HUES48 (cell line): Measurements from ENCODE around the gene PDE11A.

Source experiments
- H3K27ac ChIP-seq: one replicate; pipeline ENCODE4 v1.7.0; 2013; ENCODE audit warnings: low read depth, low read length, inconsistent platforms
- H3K27me3 ChIP-seq: 2 replicates; pipeline ENCODE4 v1.6.1; 2013; ENCODE audit warnings: mild to moderate bottlenecking, low read length; ENCODE audit not compliant: control insufficient read depth, insufficient read depth
- H3K36me3 ChIP-seq: 2 replicates; pipeline ENCODE4 v1.6.1; 2013; ENCODE audit warnings: low read length; ENCODE audit not compliant: control insufficient read depth, insufficient read depth
- H3K4me1 ChIP-seq: 2 replicates; pipeline ENCODE4 v1.6.1; 2013; ENCODE audit warnings: mild to moderate bottlenecking, low read length; ENCODE audit not compliant: control insufficient read depth, insufficient read depth
- H3K4me3 ChIP-seq: 2 replicates; pipeline ENCODE4 v1.5.1; 2013; ENCODE audit warnings: mild to moderate bottlenecking, low read depth, low read length
- H3K9ac ChIP-seq: 2 replicates; pipeline ENCODE4 v1.6.1; 2013; ENCODE audit warnings: mild to moderate bottlenecking, low read depth, low read length, moderate library complexity
- H3K9me3 ChIP-seq: 2 replicates; pipeline ENCODE4 v1.6.1; 2013; ENCODE audit warnings: low read length; ENCODE audit not compliant: control insufficient read depth, insufficient read depth

Gene PDE11A

GRCh38 chr2:177758591-177759371 lies 313.8 kb downstream of the PDE11A start:
- H3K36me3 ChIP-seq = no peaks in the 10 kb centered on the region
- no peak overlapping the region for H3K9ac ChIP-seq
- H3K9me3 ChIP-seq = no peaks in the 10 kb centered on the region
- peaks cover 9% of the 10 kb centered on the region; the same call in 1 of the 2 replicates for H3K27me3 ChIP-seq
- peaks cover 5% of the 10 kb centered on the region; the same call in 1 of the 2 replicates for H3K4me1 ChIP-seq
- H3K4me3 ChIP-seq = no peak overlapping the region
- no peak overlapping the region for H3K27ac ChIP-seq

GRCh38 chr2:177756336-177756735 lies 316.2 kb downstream of the PDE11A start:
- Histone ChIP-seq H3K4me3 (no peak overlapping the region), H3K9ac (no peak overlapping the region), H3K9me3 (no peaks in the 10 kb centered on the region), H3K27ac (no peak overlapping the region), H3K36me3 (no peaks in the 10 kb centered on the region), H3K4me1 (peaks cover 11% of the 10 kb centered on the region), H3K27me3 (no peaks in the 10 kb centered on the region)

DNA sequence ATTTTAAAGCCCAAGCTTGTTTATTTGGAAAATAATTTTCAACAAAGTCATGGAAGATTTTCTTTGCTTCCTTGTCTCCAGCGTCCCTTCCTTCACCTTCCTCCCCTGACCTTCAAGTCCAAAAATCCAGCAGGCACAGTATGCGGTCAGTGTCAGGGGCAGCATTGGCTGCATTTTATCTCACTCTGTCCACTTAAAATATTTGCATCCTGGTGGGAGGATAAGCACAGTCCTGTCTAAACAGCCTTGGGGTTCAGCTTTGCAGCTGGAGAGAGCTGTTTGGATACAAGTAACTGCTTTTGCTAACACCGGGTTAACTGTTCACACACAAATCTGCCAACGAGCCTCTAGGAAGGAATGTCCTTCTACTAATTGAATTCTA lies 318.1 kb downstream of the PDE11A start:
- Histone ChIP-seq H3K9me3 (no peaks in the 10 kb centered on the region), H3K36me3 (no peaks in the 10 kb centered on the region), H3K9ac (no peak overlapping the region), H3K27me3 (no peaks in the 10 kb centered on the region), H3K4me3 (no peak overlapping the region), H3K4me1 (peaks cover 11% of the 10 kb centered on the region), H3K27ac (no peak overlapping the region)

- Histone ChIP-seq H3K27ac (no peak overlapping the region), H3K9me3 (no peaks in the 10 kb centered on the region), H3K27me3 (no peaks in the 10 kb centered on the region), H3K4me3 (no peak overlapping the region), H3K4me1 (peaks cover 8% of the 10 kb centered on the region), H3K36me3 (no peaks in the 10 kb centered on the region), H3K9ac (no peak overlapping the region)
These were observed 318.7 kb downstream of the PDE11A start for GRCh38 chr2:177753682-177754491.

GRCh38 chr2:177748360-177748759 lies 324.2 kb downstream of the PDE11A start:
- Histone ChIP-seq H3K4me3 (no peak overlapping the region), H3K9me3 (no peaks in the 10 kb centered on the region), H3K4me1 (peaks cover under 1% of the 10 kb centered on the region), H3K9ac (no peak overlapping the region), H3K36me3 (no peaks in the 10 kb centered on the region), H3K27me3 (peaks cover 8% of the 10 kb centered on the region), H3K27ac (no peak overlapping the region)

DNA sequence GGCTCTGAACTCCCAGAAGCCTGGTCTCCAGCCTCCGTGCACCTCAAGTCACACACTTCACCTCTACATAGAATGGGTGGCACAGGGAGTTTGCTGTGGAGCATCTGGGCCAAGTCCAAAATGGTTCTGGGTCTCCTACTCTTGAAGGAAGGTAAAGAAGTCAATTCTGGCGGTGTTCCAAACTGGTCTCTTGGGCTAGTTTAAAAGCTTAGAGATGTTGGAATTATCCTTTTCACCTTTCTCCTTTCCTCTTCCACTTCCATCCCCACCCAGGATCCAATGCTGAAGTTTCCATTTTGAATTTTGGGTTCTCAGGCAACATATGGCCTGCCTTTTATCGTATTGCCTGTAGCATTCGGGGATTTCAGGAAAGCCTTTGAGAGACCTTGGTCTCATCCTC lies 325.2 kb downstream of the PDE11A start:
- no peaks in the 10 kb centered on the region for H3K9me3 ChIP-seq
- no peaks in the 10 kb centered on the region for H3K4me1 ChIP-seq
- H3K27ac ChIP-seq = no peak overlapping the region
- no peaks in the 10 kb centered on the region for H3K36me3 ChIP-seq
- H3K9ac ChIP-seq = no peak overlapping the region
- no peak overlapping the region for H3K4me3 ChIP-seq
- H3K27me3 ChIP-seq = peaks cover 17% of the 10 kb centered on the region

DNA sequence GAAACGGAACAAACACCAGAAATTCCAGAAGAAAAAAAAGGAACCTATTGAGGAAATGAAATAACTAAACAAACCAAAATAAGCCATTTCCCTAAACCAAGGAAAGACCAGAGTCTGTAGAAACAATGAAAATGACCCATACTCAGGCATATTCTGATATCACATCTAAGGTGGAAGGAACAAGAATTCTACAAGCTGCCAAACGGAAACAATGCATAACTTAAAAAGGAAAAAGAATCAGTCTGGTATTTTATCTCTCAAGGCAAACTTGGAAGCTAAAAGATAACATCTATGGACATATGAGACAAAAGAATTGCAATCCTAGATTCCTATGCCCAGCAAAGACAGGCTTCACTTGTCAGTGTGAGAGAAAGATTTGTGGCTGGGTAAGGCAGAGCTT lies 326.2 kb downstream of the PDE11A start:
- no peak overlapping the region for H3K9ac ChIP-seq
- H3K9me3 ChIP-seq = no peaks in the 10 kb centered on the region
- H3K4me1 ChIP-seq = no peaks in the 10 kb centered on the region
- H3K4me3 ChIP-seq = no peak overlapping the region
- peaks cover 24% of the 10 kb centered on the region for H3K27me3 ChIP-seq
- H3K36me3 ChIP-seq = no peaks in the 10 kb centered on the region
- H3K27ac ChIP-seq = no peak overlapping the region

DNA sequence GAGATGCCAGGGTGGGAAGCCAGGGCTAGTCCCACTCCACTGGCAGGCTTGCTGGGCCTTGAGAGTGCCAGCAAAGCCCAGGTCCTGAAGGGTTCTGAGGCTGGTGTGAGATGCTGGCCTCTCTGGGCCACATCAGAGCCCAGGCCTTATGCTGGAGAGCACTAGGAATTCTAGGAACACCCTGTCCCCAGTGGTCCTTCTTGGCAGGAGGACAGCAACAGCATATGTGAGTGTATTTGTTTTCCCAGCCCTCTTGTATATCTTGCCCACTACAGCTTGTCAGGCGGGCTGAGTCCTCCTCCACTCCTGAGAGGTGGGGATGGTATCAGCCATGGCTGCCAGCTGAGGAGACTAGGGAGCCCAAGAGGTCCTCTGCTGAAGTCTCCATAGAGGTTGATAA lies 327.0 kb downstream of the PDE11A start:
- Histone ChIP-seq H3K27ac (no peak overlapping the region), H3K4me3 (no peak overlapping the region), H3K4me1 (no peaks in the 10 kb centered on the region), H3K9ac (no peak overlapping the region), H3K9me3 (no peaks in the 10 kb centered on the region), H3K36me3 (no peaks in the 10 kb centered on the region), H3K27me3 (peaks cover 28% of the 10 kb centered on the region)

- no peak overlapping the region for H3K9ac ChIP-seq
These were observed 329.7 kb downstream of the PDE11A start for GRCh38 chr2:177742851-177743250.

DNA sequence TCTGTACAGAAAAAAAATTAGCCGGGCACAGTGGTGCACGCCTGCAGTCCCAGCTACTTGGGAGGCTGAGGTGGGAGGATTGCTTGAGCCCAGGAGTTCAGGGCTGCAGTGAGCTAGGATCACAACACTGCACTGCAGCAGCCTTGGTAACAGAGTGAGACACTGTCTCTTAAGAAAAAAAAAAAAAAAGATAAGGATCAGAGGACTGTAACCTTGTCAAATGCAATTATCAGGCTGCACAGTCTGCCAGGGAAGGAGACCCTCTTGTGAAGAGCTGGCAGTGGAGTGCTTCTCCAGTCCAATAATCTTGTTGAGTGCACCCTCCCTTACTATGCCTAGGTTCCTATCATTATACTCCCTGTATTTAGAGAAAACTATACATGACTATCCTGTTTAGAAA lies 330.7 kb downstream of the PDE11A start:
- Histone ChIP-seq H3K27ac (no peak overlapping the region), H3K27me3 (peaks cover 51% of the 10 kb centered on the region), H3K9ac (no peak overlapping the region), H3K4me3 (no peak overlapping the region), H3K36me3 (no peaks in the 10 kb centered on the region), H3K4me1 (no peaks in the 10 kb centered on the region), H3K9me3 (no peaks in the 10 kb centered on the region)

More at GRCh38 chr2:177742851-177743250, 329.7 kb downstream of the PDE11A start:
- Histone ChIP-seq H3K36me3 (no peaks in the 10 kb centered on the region), H3K9me3 (no peaks in the 10 kb centered on the region), H3K27me3 (peaks cover 51% of the 10 kb centered on the region), H3K4me3 (no peak overlapping the region), H3K4me1 (no peaks in the 10 kb centered on the region), H3K27ac (no peak overlapping the region)

DNA sequence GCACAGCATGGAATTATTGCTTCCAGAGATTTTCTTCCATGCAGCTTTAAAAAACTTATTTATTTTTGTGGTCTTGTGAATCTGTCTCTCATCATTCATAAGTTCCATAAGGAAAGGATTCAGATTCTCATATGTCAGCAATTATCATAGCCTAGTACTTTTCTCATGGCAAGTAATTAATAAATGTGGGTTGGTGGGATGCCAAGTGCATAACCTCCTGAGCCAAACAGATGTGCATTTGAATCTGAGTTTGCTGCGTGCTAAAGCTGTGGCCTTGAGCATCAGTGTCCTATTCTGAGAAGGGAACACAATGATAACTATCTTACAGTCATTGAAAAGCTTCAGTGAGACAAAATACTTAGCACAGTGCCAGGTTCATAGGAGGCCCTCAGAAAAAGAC lies 331.9 kb downstream of the PDE11A start:
- Histone ChIP-seq H3K9ac (no peak overlapping the region), H3K4me1 (no peaks in the 10 kb centered on the region), H3K36me3 (no peaks in the 10 kb centered on the region), H3K9me3 (no peaks in the 10 kb centered on the region), H3K27ac (no peak overlapping the region), H3K4me3 (no peak overlapping the region), H3K27me3 (peaks cover 50% of the 10 kb centered on the region)
